Activated naive CD8-positive, alpha-beta T cell treated with anti-CD3 and anti-CD28 coated beads for 36 hours (primary cell): ENCODE data around the gene TEX29. TPM values are rescaled to one million over a fixed set of nuclear protein-coding genes. Genes with fewer than 3 reads are reported as not detected.
A peak's percentile ranks its signal among the peaks of the same experiment; 100 is the strongest.

Experiments used
- DNase-seq: peaks from one replicate; pipeline ENCODE4 v3.0.0; 2021
- H3K27ac Mint-ChIP-seq: one replicate; pipeline ENCODE4 v1.8.0; 2022; ENCODE audit warnings: mild to moderate bottlenecking, moderate library complexity, mixed read lengths
- H3K27me3 Mint-ChIP-seq: one replicate; pipeline ENCODE4 v1.8.0; 2022; ENCODE audit warnings: mild to moderate bottlenecking, mixed read lengths
- H3K36me3 Mint-ChIP-seq: one replicate; pipeline ENCODE4 v1.8.0; 2021; ENCODE audit warnings: mild to moderate bottlenecking, mixed read lengths
- H3K4me1 Mint-ChIP-seq: one replicate; pipeline ENCODE4 v1.8.0; 2021; ENCODE audit warnings: mixed read lengths
- H3K4me3 Mint-ChIP-seq: one replicate; pipeline ENCODE4 v1.8.0; 2022; ENCODE audit warnings: mild to moderate bottlenecking, moderate library complexity, mixed read lengths
- H3K9me3 Mint-ChIP-seq: one replicate; pipeline ENCODE4 v1.8.0; 2022; ENCODE audit warnings: mixed read lengths
- total RNA-seq, 2 experiments: library from RNA; stranded (reverse); gene quantifications; one replicate each; pipeline ENCODE4 v1.2.3, GENCODE V29; 2021

TEX29 gene
- total RNA-seq, 2 experiments from 2014 or later, result 0.46 TPM; not detected in 1

GRCh38 chr13:111304603-111305289 lies 15.7 kb upstream of the TEX29 start:
- Mint-ChIP-seq H3K27me3 (no peaks in the 10 kb centered on the region), H3K4me1 (no peaks in the 10 kb centered on the region), H3K27ac (no peak overlapping the region), H3K4me3 (no peak overlapping the region), H3K9me3 (peaks cover 2% of the 10 kb centered on the region), H3K36me3 (peaks cover 68% of the 10 kb centered on the region)
- DNase-seq, result no peak

GRCh38 chr13:111312944-111313590 lies 7.4 kb upstream of the TEX29 start:
- no peak overlapping the region for H3K4me3 Mint-ChIP-seq
- no peaks in the 10 kb centered on the region for H3K27me3 Mint-ChIP-seq
- no peak for DNase-seq
- no peaks in the 10 kb centered on the region for H3K4me1 Mint-ChIP-seq
- H3K36me3 Mint-ChIP-seq, result peaks cover 51% of the 10 kb centered on the region
- no peak overlapping the region for H3K27ac Mint-ChIP-seq
- peaks cover 27% of the 10 kb centered on the region for H3K9me3 Mint-ChIP-seq

GRCh38 chr13:111313911-111314425 lies 6.5 kb upstream of the TEX29 start:
- Mint-ChIP-seq H3K27me3 (no peaks in the 10 kb centered on the region), H3K27ac (no peak overlapping the region), H3K4me1 (no peaks in the 10 kb centered on the region), H3K4me3 (no peak overlapping the region), H3K9me3 (peaks cover 27% of the 10 kb centered on the region), H3K36me3 (peaks cover 45% of the 10 kb centered on the region)
- no peak for DNase-seq

- no peak for DNase-seq
- no peaks in the 10 kb centered on the region for H3K27me3 Mint-ChIP-seq
- H3K4me1 Mint-ChIP-seq, result no peaks in the 10 kb centered on the region
- no peak overlapping the region for H3K27ac Mint-ChIP-seq
- no peak overlapping the region for H3K4me3 Mint-ChIP-seq
- H3K9me3 Mint-ChIP-seq, result peaks cover 25% of the 10 kb centered on the region
- peaks cover 37% of the 10 kb centered on the region for H3K36me3 Mint-ChIP-seq
Measured at GRCh38 chr13:111314852-111315251, 5.6 kb upstream of the TEX29 start.

GRCh38 chr13:111315347-111315995 lies 5.0 kb upstream of the TEX29 start:
- DNase-seq, result no peak
- no peaks in the 10 kb centered on the region for H3K27me3 Mint-ChIP-seq
- H3K36me3 Mint-ChIP-seq, result peaks cover 31% of the 10 kb centered on the region
- no peak overlapping the region for H3K4me3 Mint-ChIP-seq
- H3K27ac Mint-ChIP-seq, result no peak overlapping the region
- H3K9me3 Mint-ChIP-seq, result peaks cover 18% of the 10 kb centered on the region
- no peaks in the 10 kb centered on the region for H3K4me1 Mint-ChIP-seq

GRCh38 chr13:111316161-111316730 lies 4.2 kb upstream of the TEX29 start:
- no peak for DNase-seq
- H3K27me3 Mint-ChIP-seq, result no peaks in the 10 kb centered on the region
- no peaks in the 10 kb centered on the region for H3K4me1 Mint-ChIP-seq
- H3K4me3 Mint-ChIP-seq, result no peak overlapping the region
- H3K9me3 Mint-ChIP-seq, result peaks cover 11% of the 10 kb centered on the region
- no peak overlapping the region for H3K27ac Mint-ChIP-seq
- H3K36me3 Mint-ChIP-seq, result peaks cover 23% of the 10 kb centered on the region

GRCh38 chr13:111317042-111317550 lies 3.3 kb upstream of the TEX29 start:
- H3K27me3 Mint-ChIP-seq, result no peaks in the 10 kb centered on the region
- no peaks in the 10 kb centered on the region for H3K4me1 Mint-ChIP-seq
- no peak overlapping the region for H3K4me3 Mint-ChIP-seq
- no peak for DNase-seq
- peaks cover 15% of the 10 kb centered on the region for H3K36me3 Mint-ChIP-seq
- H3K9me3 Mint-ChIP-seq, result peaks cover 3% of the 10 kb centered on the region
- H3K27ac Mint-ChIP-seq, result no peak overlapping the region

- Mint-ChIP-seq H3K4me1 (no peaks in the 10 kb centered on the region), H3K27ac (no peak overlapping the region), H3K36me3 (peaks cover 8% of the 10 kb centered on the region), H3K4me3 (no peak overlapping the region), H3K9me3 (no peaks in the 10 kb centered on the region), H3K27me3 (no peaks in the 10 kb centered on the region)
- DNase-seq, result no peak
Measured at GRCh38 chr13:111317571-111318345, 2.7 kb upstream of the TEX29 start.

- H3K36me3 Mint-ChIP-seq, result peaks cover 3% of the 10 kb centered on the region
- H3K4me1 Mint-ChIP-seq, result no peaks in the 10 kb centered on the region
- no peak overlapping the region for H3K4me3 Mint-ChIP-seq
- no peaks in the 10 kb centered on the region for H3K27me3 Mint-ChIP-seq
- no peak for DNase-seq
- H3K27ac Mint-ChIP-seq, result no peak overlapping the region
- H3K9me3 Mint-ChIP-seq, result no peaks in the 10 kb centered on the region
Measured at GRCh38 chr13:111318386-111318785, 2.1 kb upstream of the TEX29 start.

GRCh38 chr13:111319521-111319920 lies 921 bp upstream of the TEX29 start:
- Mint-ChIP-seq H3K4me3 (no peak overlapping the region), H3K27ac (no peak overlapping the region), H3K27me3 (no peaks in the 10 kb centered on the region), H3K36me3 (no peaks in the 10 kb centered on the region), H3K9me3 (no peaks in the 10 kb centered on the region), H3K4me1 (peaks cover 3% of the 10 kb centered on the region)
- DNase-seq, result no peak

- no peak overlapping the region for H3K4me3 Mint-ChIP-seq
- H3K27me3 Mint-ChIP-seq, result no peaks in the 10 kb centered on the region
- no peaks in the 10 kb centered on the region for H3K9me3 Mint-ChIP-seq
- no peak overlapping the region for H3K27ac Mint-ChIP-seq
- H3K4me1 Mint-ChIP-seq, result peaks cover 3% of the 10 kb centered on the region
- H3K36me3 Mint-ChIP-seq, result no peaks in the 10 kb centered on the region
- no peak for DNase-seq
Measured at GRCh38 chr13:111322001-111322915, 1.8 kb downstream of the TEX29 start.

- H3K4me1 Mint-ChIP-seq, result peaks cover 3% of the 10 kb centered on the region
- no peak overlapping the region for H3K27ac Mint-ChIP-seq
- H3K36me3 Mint-ChIP-seq, result no peaks in the 10 kb centered on the region
- DNase-seq, result no peak
- H3K4me3 Mint-ChIP-seq, result peak overlapping the region; percentile 29
- no peaks in the 10 kb centered on the region for H3K9me3 Mint-ChIP-seq
- no peaks in the 10 kb centered on the region for H3K27me3 Mint-ChIP-seq
Measured at GRCh38 chr13:111322916-111323331, 2.5 kb downstream of the TEX29 start.

GRCh38 chr13:111323549-111323948 lies 3.1 kb downstream of the TEX29 start:
- Mint-ChIP-seq H3K27me3 (no peaks in the 10 kb centered on the region), H3K4me1 (peaks cover 3% of the 10 kb centered on the region), H3K4me3 (peak overlapping the region; percentile 72), H3K9me3 (no peaks in the 10 kb centered on the region), H3K27ac (no peak overlapping the region), H3K36me3 (no peaks in the 10 kb centered on the region)
- DNase-seq, result no peak
